ENCODE data around the gene ATOH7.
"Not testable (repeated sequence)": the region's sequence is repeated elsewhere in the genome, so short reads cannot be mapped to it uniquely, and the experiment has no call there.

Gene ATOH7

GRCh38 chr10:68231817-68232251, at the start of gene ATOH7:
Gene ATOH7, minus strand, starts transcription at chr10:68232113. Its CDS starts 436 bp downstream, at chr10:68231677.
- no peak for DNase-seq

- DNase-seq = no peak
Measured at GRCh38 chr10:68280758-68281157, 48.8 kb upstream of the ATOH7 start.

- not testable (repeated sequence) for DNase-seq
Measured at GRCh38 chr10:68278906-68279753, 47.2 kb upstream of the ATOH7 start.

DNA sequence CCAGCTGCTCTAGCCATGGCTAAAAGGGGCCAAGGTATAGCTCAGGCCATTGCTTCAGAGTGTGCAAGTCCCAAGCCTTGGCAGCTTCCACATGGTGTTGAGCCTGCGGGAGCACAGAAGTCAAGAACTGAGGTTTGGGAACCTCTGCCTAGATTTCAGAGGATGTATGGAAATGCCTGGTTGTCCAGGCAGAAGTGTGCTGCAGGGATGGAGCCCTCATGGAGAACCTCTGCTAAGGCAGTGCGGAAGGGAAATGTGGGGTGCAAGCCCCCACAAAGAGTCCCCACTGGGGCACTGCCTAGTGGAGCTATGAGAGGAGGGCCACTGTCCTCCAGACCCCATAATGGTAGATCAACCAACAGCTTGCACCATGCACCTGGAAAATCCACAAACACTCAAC, 45.9 kb upstream of the ATOH7 start:
- not testable (repeated sequence) for DNase-seq

DNA sequence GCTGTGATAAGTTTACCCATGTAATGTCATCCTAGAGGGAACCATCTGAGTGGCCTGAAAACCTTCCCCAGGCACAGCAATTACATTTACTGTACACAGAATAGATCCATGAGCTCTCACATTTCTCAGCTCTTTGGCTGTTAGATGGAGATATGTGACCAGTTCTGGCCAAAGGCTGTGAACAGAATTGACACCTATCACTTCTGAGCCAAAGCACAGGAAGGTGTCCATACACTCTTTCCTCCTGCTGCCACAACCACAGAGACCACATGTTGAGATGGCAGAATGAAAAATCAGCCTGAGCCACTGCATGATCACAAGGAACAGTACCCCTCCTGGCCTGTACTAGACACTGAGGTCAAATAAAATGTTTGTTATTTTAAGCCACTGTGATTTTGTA, 44.3 kb upstream of the ATOH7 start:
- no peak for DNase-seq

GRCh38 chr10:68275600-68276126, 43.8 kb upstream of the ATOH7 start:
- DNase-seq = no peak

- DNase-seq = no peak
Measured at GRCh38 chr10:68272833-68273232, 40.9 kb upstream of the ATOH7 start.

DNA sequence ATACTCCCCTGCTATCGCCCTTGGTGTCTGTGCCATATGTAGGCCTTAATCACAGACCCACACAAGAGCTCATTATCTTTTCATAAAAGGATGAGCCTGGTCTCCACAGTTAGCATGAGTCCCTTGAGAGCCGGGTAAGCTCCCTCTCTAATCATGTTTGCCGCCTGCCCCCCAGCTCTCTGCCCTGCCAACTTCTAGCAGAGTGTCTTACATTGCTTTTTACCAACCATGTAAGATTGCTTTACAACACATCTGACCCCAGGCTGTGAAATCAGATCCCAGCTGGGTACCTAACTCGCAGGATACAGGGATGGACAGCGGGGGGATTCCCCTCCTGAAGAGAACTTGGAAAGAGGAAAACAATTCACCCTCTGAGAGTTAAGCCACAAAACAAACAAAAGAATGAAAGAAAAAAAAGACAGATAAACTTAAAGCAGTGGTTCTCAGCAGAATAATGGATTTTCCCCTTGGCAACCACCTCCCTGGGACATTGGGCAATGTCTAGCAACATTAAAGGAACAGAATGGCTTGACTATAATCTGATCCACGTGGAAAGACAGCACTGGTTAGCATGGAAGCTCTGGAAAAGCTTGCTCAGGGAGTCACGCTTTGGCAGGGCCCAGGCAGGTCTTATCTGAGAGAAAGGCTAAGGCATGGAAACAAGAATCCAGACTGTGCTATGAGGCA, 39.4 kb upstream of the ATOH7 start:
- no peak for DNase-seq

GRCh38 chr10:68269562-68270290, 37.8 kb upstream of the ATOH7 start:
- no peak for DNase-seq

GRCh38 chr10:68261132-68261856, 29.4 kb upstream of the ATOH7 start:
- no peak for DNase-seq

GRCh38 chr10:68253346-68253745, 21.4 kb upstream of the ATOH7 start:
- DNase-seq = no peak

DNA sequence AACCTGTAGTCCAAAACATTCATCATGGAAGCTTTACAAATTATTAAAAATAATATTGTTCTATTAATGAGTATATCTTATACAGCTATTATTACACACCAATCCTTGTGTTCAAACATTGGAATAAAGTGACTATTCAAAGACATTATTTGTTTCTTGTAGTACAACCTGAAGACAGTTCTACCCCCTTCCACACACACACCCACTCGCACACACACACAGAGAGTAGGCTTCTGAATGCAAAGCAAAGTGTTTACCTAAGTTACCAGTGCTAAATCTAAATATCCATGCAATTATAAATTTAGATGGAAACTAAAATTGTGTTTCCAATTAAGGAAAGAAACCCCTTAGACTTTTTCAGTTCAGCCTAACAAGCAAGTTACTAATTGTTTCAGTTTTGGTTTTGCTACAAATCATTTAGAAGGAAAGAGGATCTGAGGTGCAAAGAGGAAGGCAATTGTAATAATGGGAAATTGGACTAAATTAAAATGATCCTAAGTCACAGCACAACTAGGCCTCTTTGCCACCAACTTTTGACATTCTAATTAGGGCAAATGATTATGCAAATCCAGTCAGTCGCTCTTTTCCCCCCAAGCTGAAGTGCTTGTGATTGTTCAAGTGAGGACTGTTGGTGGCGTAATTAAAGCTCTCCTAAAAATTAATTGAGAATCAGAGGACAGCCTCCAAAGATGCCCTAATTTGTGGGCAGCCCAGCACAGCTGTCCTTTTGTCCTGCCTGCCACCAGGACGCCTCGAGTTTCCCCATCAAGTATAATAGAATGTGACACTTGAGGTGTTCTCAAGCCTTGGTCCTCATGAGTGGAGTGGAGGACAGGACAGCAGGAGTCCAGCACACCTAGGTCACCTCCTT, 19.9 kb upstream of the ATOH7 start:
- no peak for DNase-seq

DNA sequence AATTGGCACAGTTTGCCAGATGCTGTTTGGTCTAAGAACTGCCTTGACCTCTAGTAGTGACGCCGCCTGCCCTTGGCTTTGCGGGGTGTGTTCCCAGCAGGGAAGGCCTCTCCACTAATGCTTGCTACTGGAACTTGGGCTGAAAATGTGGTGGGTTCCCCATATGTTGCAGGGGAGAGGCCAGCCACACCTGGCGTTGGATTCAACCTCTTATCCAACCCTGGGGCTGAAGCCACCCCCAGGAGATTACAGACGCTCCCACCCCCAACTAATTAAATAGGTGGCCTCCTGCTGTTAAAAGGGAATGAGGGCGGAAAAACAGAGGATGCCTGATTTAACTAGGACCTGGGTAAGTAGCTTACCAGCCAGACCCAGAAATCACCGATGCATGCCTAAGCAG, 19.2 kb upstream of the ATOH7 start:
- DNase-seq = no peak

- no peak for DNase-seq
Measured at GRCh38 chr10:68249297-68249696, 17.4 kb upstream of the ATOH7 start.

DNA sequence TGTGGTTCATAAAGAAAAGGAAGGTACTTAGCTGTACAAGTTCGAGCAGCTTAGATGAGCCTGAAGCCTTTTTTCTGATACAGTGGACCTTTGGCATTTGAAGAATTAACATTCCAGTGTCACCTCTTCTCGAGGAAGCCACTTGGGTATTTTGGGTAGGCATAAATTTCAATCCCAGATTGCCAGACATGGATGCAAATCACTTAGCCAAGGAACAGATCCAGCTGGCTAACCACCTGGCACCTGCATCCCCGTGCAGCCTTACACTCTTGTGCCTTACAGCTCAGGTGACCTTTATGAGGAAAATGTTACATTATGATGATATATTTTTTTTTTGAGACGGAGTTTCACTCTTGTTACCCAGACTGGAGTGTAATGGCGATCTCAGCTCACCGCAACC, 16.0 kb upstream of the ATOH7 start:
- no peak for DNase-seq

DNA sequence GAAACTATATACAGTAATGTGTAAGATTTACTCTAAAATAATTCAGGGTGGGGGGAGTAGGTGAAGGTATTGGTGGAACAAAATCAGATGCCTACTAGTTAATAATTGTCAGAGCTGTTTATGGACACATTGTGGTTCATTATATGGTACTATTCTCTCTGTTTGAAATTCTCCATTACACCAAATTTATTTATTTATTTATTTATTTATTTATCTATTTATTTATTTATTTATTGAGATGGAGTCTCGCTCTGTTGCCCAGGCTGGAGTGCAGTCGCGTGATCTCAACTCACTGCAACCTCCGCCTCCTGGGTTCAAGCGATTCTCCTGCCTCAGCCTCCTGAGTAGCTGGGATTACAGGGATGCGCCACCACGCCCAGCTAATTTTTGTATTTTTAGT, 14.5 kb upstream of the ATOH7 start:
- not testable (repeated sequence) for DNase-seq

GRCh38 chr10:68242051-68242450, 10.1 kb upstream of the ATOH7 start:
- DNase-seq = no peak

DNA sequence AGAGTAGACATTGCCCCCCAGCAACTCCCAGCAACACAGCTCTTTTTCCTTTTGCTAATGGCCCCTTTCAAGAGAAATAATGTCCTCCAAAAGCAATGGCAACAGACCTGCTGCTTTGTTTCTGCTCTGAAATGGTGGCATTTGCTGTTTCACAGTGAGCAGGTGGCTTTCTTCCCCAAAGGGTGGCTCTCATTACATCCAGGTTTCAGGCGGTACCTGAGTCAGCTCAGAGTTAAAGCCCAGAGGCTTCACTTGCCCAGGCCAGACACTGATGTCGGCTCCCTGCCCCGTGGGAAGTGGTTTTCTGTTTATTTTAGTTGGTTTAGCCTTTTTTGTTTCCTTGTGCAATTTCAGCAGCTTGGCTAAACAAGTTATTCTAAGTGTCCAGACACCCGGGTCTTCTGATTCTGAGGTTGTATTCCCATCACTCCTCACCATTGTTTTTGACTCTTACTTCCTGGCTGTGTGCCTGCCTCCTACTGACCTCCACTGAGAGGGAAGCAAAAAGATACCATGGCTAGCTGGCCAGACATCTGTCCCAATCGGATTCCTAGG, 7.8 kb upstream of the ATOH7 start:
- DNase-seq = no peak

GRCh38 chr10:68239069-68239468, 7.2 kb upstream of the ATOH7 start:
- no peak for DNase-seq

DNA sequence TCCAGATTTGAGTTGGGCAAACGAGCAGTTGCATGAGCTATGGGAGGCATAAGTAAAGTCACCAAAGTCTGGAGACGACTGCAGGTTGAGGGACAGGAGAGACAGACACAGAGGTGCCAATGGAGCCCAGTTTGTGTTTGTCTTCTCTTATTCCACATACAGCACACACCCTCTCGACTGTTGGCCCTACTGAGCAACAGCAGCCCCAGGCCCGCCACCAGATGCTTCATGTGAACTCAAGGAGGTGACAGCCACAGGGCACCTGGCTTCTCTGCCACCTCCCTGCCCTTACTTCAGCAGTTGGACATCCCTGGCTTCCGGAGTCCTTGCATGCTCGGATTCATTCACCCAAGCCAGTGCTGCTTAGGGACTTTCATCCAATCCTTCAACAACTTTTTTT, 6.5 kb upstream of the ATOH7 start:
- no peak for DNase-seq

DNA sequence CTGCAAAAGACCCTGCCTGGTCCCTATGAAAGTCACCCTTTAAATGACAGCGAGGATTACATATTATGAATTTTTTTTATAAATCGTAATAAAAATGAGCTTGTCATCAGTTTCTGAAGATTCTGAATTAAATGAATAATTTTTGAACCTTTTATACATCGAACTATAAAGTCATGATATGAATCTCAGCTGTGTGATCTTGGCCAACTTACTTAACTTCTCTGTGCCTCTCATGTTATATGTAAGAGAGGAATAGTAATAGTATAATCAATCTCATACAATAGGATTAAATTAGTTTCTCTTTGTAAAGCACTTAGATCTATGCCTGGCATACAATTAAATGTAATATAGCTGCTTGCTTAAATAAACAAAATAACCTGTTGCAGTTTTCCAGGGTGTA, 5.3 kb upstream of the ATOH7 start:
- no peak for DNase-seq
